Osteoblast (primary cell): ENCODE results near the gene EPN3. TPM values are rescaled to one million over a fixed set of nuclear protein-coding genes. Genes with fewer than 3 reads are reported as not detected.

Source experiments
- DNase-seq: peaks from one replicate; pipeline ENCODE4 v3.0.0; 2011; ENCODE audit warnings: low spot score, mixed read lengths; ENCODE audit not compliant: insufficient read length; ENCODE audit errors: missing footprints
- H2AFZ ChIP-seq: 2 replicates; pipeline ENCODE4 v1.6.0; 2011; ENCODE audit warnings: mild to moderate bottlenecking, low read length
- H3K27ac ChIP-seq: 2 replicates; pipeline ENCODE4 v1.5.1; 2011; ENCODE audit warnings: mild to moderate bottlenecking, low read depth, low read length, moderate library complexity
- H3K27me3 ChIP-seq: 2 replicates; pipeline ENCODE4 v1.6.0; 2012; ENCODE audit warnings: mild to moderate bottlenecking, control low read depth, inconsistent platforms, low read length, moderate library complexity; ENCODE audit not compliant: insufficient read depth
- H3K36me3 ChIP-seq: 2 replicates; pipeline ENCODE4 v1.5.1; 2011; ENCODE audit warnings: mild to moderate bottlenecking, low read length, control low read depth, moderate library complexity; ENCODE audit not compliant: insufficient read depth
- H3K4me1 ChIP-seq: 2 replicates; pipeline ENCODE4 v1.5.1; 2011; ENCODE audit warnings: mild to moderate bottlenecking, low read length, control low read depth, moderate library complexity; ENCODE audit not compliant: insufficient read depth
- H3K4me2 ChIP-seq: 2 replicates; pipeline ENCODE4 v1.6.0; 2011; ENCODE audit warnings: mild to moderate bottlenecking, low read length; ENCODE audit not compliant: insufficient read depth
- H3K4me3 ChIP-seq: fragments of 200-600 bp; sonication (generic); 3 replicates; pipeline ENCODE4 v1.5.1; 2012; ENCODE audit warnings: mild to moderate bottlenecking, low read length, inconsistent platforms; ENCODE audit not compliant: insufficient read depth
- H3K79me2 ChIP-seq: 2 replicates; pipeline ENCODE4 v1.6.0; 2012; ENCODE audit warnings: mild to moderate bottlenecking, low read length, control low read depth, inconsistent platforms; ENCODE audit not compliant: insufficient read depth
- H3K9me3 ChIP-seq: 2 replicates; pipeline ENCODE4 v1.5.1; 2011; ENCODE audit warnings: low read depth, low read length, control low read depth
- H4K20me1 ChIP-seq: 2 replicates; pipeline ENCODE4 v1.6.0; 2012; ENCODE audit warnings: mild to moderate bottlenecking, low read length, control low read depth; ENCODE audit not compliant: insufficient read depth
- total RNA-seq: library from RNA; depleted of rRNA; stranded (reverse); fragments of >200 nt; gene quantifications from 2 replicates; pipeline ENCODE4 v1.2.3, GENCODE V29; 2012
- TF ChIP-seq, protein P1 (sequence below): IDR thresholded peaks from 2 replicates; pipeline ENCODE4 v1.5.1; 2011; ENCODE audit warnings: mild to moderate bottlenecking, low read depth, low read length, moderate library complexity; ENCODE audit errors: extremely low read depth

EPN3 gene
- total RNA-seq, 1 donor: not detected

DNA sequence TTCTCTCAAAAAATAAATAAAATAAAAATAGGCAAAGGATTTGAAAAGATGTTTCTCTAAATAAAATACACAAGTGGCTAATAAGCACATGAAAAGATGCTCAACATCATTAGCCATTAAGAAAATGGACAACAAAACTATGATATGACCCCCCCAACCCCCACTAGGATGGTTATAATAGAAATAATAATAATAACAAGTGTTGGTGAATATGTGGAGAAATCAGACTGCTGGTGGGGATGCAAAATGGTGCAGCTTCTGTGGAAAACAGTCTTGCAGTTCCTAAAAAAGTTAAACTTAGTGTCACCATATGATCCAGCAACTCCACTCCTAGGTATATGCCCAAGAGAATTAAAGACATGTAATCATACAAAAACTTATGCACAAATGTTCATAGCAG is 33.3 kb upstream of the EPN3 start:
- Histone ChIP-seq H3K4me3 (no peak overlapping the region), H3K36me3 (no peaks in the 10 kb centered on the region), H3K27ac (no peak overlapping the region), H4K20me1 (no peaks in the 10 kb centered on the region), H3K79me2 (no peaks in the 10 kb centered on the region), H3K4me1 (peaks cover 8% of the 10 kb centered on the region), H3K27me3 (no peaks in the 10 kb centered on the region), H3K9me3 (no peaks in the 10 kb centered on the region), H2AFZ (no peak overlapping the region), H3K4me2 (no peak overlapping the region)
- no peak for DNase-seq
- TF ChIP-seq, protein P1, sequence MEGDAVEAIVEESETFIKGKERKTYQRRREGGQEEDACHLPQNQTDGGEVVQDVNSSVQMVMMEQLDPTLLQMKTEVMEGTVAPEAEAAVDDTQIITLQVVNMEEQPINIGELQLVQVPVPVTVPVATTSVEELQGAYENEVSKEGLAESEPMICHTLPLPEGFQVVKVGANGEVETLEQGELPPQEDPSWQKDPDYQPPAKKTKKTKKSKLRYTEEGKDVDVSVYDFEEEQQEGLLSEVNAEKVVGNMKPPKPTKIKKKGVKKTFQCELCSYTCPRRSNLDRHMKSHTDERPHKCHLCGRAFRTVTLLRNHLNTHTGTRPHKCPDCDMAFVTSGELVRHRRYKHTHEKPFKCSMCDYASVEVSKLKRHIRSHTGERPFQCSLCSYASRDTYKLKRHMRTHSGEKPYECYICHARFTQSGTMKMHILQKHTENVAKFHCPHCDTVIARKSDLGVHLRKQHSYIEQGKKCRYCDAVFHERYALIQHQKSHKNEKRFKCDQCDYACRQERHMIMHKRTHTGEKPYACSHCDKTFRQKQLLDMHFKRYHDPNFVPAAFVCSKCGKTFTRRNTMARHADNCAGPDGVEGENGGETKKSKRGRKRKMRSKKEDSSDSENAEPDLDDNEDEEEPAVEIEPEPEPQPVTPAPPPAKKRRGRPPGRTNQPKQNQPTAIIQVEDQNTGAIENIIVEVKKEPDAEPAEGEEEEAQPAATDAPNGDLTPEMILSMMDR: no peak

DNA sequence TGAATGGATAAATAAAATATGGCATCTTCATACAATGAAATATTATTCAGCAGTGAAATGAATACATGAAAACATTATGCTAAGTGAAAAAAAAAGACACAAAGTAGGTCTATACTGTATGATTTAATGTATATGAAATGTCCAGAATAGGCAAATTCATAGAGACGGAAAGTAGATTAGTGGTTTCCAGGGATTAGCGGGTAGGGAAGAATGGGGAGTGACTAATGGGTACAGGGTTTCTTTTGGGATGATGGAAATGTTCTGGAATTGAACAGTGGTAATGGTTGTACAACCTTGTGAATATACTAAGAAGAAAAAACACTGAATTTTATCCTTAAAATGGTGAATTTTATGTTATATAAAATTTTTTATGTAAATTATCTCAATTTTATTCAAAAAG is 32.8 kb upstream of the EPN3 start:
- Histone ChIP-seq H4K20me1 (no peaks in the 10 kb centered on the region), H3K36me3 (no peaks in the 10 kb centered on the region), H3K79me2 (no peaks in the 10 kb centered on the region), H3K27ac (no peak overlapping the region), H3K9me3 (no peaks in the 10 kb centered on the region), H3K4me3 (no peak overlapping the region), H3K4me2 (no peak overlapping the region), H3K27me3 (no peaks in the 10 kb centered on the region), H2AFZ (no peak overlapping the region), H3K4me1 (peaks cover 8% of the 10 kb centered on the region)
- TF ChIP-seq, protein P1: no peak
- DNase-seq: no peak

DNA sequence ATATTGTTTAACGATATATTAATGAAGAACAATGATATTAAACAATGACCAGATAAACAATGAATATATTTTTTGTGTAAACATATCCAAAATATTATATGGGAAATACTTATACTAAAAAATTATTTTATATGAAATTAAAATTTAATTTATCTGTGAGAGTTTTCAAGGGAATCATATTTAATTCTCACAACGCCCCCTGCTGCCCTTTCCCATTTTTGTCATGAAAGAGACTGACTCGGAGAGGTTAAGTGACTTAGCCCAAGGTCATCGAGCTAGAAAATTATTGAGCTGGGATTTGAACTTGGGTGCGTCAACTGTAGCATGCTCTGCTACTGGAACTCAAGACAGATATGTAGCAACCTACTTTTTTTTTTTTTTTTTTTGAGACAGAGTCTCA is 31.5 kb upstream of the EPN3 start:
- Histone ChIP-seq H3K4me1 (peaks cover 4% of the 10 kb centered on the region), H2AFZ (no peak overlapping the region), H4K20me1 (no peaks in the 10 kb centered on the region), H3K27me3 (no peaks in the 10 kb centered on the region), H3K4me2 (no peak overlapping the region), H3K9me3 (no peaks in the 10 kb centered on the region), H3K36me3 (no peaks in the 10 kb centered on the region), H3K4me3 (no peak overlapping the region), H3K27ac (no peak overlapping the region), H3K79me2 (no peaks in the 10 kb centered on the region)
- TF ChIP-seq, protein P1: peak; percentile 63
- peak; percentile 14 for DNase-seq

DNA sequence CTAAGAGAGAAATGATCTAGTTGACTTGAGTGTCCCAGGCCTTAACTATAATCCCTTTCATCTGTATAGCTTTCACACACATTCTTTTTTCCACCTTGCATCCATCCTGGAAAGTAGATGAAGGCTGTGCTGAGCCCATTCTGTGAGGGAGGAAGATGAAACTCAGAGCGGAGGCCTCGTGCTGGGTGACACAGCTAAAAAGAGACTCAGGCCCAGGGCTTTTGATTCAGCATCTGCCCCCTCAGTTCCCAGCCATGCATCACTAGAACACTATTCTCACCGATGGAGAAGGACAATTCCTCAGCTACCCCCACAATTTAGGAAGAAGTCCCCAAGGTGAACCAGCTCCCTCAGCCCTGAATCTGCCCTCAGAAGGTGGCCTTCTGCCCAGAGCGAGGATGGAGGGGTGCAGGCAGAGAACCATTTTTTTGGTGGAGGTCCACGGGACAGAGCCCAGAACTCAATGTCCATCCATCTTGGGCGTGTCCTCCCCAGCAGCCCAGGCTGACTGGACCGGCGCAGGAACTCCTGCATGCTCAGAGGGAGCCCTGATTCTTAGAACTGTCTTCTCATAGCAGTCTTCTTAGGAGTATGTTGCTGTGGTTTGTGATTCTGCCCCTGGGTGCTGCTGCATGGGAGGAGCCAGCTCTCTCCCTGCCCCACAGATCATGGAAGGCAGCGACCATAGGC is 30.1 kb upstream of the EPN3 start:
- Histone ChIP-seq H3K27ac (no peak overlapping the region), H3K9me3 (no peaks in the 10 kb centered on the region), H2AFZ (no peak overlapping the region), H3K4me1 (peaks cover 3% of the 10 kb centered on the region), H3K79me2 (no peaks in the 10 kb centered on the region), H3K27me3 (no peaks in the 10 kb centered on the region), H4K20me1 (no peaks in the 10 kb centered on the region), H3K36me3 (no peaks in the 10 kb centered on the region), H3K4me2 (no peak overlapping the region), H3K4me3 (no peak overlapping the region)
- peak; percentile 41 for DNase-seq
- TF ChIP-seq, protein P1: no peak
